GM12872 (cell line): ENCODE data around the gene IFT52.
A peak's percentile ranks its signal among the peaks of the same experiment; 100 is the strongest.

Source experiments
- TF ChIP-seq, protein P1 (sequence below): IDR thresholded peaks from 3 replicates; pipeline ENCODE4 v1.5.1; 2011; ENCODE audit warnings: low read depth, mild to moderate bottlenecking, low read length, moderate library complexity; ENCODE audit not compliant: insufficient read depth

IFT52 gene

DNA sequence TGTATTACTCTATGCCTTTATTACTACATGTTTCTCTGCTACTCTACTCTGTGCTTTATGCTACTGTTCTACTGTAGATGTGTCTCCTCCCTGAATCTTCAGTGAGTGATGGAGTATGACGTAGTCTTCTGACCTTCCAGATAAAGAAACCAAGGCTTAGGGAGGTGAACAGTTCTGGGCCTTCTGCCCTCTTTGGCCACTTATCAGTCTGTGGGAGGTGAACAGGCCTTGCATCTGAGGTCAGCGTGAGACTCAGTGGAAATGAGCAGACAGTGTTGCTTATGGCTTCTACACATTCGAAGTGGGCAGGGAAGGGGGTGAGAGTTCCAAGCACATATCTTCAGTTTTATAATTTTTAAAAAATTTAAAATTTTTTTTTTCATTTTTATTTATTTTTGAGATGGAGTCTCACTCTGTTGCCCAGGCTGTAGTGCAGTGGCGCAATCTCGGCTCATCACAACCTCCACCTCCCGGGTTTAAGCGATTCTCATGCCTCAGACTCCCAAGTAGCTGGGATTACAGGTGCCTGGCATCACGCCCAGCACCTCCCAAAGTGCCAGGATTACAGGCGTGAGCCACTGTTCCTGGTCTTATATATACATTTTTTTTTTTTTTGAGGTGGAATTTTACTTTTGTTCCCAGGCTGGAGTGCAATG, 100.3 kb downstream of the IFT52 start:
- TF ChIP-seq, protein P1, sequence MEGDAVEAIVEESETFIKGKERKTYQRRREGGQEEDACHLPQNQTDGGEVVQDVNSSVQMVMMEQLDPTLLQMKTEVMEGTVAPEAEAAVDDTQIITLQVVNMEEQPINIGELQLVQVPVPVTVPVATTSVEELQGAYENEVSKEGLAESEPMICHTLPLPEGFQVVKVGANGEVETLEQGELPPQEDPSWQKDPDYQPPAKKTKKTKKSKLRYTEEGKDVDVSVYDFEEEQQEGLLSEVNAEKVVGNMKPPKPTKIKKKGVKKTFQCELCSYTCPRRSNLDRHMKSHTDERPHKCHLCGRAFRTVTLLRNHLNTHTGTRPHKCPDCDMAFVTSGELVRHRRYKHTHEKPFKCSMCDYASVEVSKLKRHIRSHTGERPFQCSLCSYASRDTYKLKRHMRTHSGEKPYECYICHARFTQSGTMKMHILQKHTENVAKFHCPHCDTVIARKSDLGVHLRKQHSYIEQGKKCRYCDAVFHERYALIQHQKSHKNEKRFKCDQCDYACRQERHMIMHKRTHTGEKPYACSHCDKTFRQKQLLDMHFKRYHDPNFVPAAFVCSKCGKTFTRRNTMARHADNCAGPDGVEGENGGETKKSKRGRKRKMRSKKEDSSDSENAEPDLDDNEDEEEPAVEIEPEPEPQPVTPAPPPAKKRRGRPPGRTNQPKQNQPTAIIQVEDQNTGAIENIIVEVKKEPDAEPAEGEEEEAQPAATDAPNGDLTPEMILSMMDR, result no peak

DNA sequence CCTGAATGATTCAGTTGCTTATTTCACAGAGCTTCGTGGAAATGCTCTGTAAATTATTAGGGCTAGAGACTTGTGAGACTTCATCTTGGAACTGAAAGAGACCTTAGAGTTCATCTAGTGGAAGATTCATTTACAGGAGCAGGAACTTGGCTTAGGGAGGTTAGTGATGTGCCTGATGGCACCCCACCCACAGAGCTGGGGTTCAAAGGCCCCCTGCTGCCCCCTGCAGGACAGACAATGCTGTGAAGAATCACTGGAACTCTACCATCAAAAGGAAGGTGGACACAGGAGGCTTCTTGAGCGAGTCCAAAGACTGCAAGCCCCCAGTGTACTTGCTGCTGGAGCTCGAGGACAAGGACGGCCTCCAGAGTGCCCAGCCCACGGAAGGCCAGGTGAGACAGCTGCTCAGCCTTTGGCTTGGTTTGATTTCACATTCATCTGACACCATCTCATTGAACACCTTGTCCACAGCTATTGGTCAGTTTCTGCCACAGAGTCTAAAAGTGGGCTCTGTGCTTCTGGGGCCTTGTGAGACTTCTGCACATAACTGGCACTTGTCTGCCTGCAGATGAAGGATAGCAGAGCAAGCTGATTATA, 101.3 kb downstream of the IFT52 start:
- TF ChIP-seq, protein P1, result peak; percentile 85

DNA sequence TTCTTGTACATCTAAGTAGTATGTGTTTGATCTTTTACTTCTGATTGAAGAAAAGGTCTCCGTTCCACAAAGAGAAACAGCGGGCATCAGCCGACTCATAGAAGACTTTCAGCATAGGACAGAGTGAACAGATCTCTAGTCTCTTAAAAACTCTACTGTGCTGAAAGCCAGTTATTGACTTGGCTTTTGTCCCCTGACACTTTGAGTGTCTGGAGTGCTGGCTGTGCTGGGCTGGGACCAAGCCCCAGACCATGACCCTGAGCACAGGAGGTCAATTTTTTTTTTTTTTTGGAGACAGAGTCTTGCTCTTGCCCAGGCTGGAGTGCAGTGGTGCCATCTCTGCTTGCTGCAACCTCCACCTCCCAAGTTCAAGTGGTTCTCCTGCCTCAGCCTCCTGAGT, 104.0 kb downstream of the IFT52 start:
- TF ChIP-seq, protein P1, result no peak

DNA sequence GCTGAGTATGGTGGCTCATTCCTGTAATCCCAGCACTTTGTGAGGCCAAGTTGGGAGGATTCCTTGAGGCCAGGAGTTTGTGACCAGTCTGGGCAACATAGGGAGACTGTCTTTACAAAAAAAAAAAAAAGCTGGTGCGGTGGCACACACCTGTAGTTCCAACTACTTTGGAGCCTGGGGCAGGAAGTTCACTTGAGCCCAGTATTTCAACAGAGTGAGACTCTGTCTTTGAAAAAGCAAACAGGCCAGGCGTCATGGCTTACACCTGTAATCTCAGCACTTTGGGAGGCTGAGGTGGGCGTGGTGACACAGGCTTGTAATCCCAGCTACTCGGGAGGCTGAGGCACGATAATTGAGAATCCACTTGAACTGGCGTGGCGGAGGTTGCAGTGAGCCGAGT, 104.8 kb downstream of the IFT52 start:
- TF ChIP-seq, protein P1, result no peak
